Measurements from ENCODE around the gene RNASE8.

DNA sequence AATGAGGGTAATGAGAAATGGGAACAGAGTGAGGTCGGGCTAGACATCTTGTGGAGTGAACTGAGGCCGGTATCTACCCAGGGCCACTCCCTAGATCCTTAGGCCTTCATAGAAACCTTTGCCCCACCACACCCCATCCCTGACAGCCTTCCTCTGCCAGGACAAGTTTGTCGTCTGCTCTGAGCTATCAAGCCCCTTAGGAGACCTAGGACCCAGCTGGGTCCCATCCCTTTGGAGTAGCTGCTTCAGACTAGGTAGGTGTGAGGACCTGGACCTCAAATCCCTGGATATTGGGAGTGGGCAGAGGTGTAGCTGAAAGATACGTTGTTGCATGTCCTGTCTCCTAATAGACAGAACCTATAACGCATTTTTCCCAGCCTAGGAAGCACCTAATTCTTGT, 43.3 kb downstream of the RNASE8 start, which contains the start of gene TMEM253:
- TF ChIP-seq POLR2A (IDR thresholded peaks at IDR 0.05), result no peak
- TF ChIP-seq, protein P1, sequence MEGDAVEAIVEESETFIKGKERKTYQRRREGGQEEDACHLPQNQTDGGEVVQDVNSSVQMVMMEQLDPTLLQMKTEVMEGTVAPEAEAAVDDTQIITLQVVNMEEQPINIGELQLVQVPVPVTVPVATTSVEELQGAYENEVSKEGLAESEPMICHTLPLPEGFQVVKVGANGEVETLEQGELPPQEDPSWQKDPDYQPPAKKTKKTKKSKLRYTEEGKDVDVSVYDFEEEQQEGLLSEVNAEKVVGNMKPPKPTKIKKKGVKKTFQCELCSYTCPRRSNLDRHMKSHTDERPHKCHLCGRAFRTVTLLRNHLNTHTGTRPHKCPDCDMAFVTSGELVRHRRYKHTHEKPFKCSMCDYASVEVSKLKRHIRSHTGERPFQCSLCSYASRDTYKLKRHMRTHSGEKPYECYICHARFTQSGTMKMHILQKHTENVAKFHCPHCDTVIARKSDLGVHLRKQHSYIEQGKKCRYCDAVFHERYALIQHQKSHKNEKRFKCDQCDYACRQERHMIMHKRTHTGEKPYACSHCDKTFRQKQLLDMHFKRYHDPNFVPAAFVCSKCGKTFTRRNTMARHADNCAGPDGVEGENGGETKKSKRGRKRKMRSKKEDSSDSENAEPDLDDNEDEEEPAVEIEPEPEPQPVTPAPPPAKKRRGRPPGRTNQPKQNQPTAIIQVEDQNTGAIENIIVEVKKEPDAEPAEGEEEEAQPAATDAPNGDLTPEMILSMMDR (IDR thresholded peaks at IDR 0.05), result no peak
